Subcutaneous adipose tissue (tissue), 4 donors: ENCODE results near the gene LRRC4C. TPM values are rescaled to one million over a fixed set of nuclear protein-coding genes. Genes with fewer than 3 reads are reported as not detected.

ENCODE experiments used
- CTCF ChIP-seq: fragments of 450-650 bp; IDR thresholded peaks from one replicate; pipeline ENCODE4 v1.5.1; 2016; ENCODE audit warnings: low read depth, mild to moderate bottlenecking, control low read depth, antibody characterized with exemption, moderate library complexity
- total RNA-seq, 4 donors: library from RNA; depleted of rRNA; stranded (reverse); fragments of >200 nt; gene quantifications; one replicate each; pipeline ENCODE4 v1.1.0, GENCODE V29; 2016

Gene LRRC4C
- total RNA-seq, 4 donors from 2014 or later, result 0.16 to 1.3 (median 1.0) TPM; not detected in 1

- TF ChIP-seq CTCF, result no peak
Observed at GRCh38 chr11:40230821-40231220, 1228.6 kb downstream of the LRRC4C start.

- TF ChIP-seq CTCF, result no peak
Observed at GRCh38 chr11:40228662-40229061, 1230.8 kb downstream of the LRRC4C start.

GRCh38 chr11:40227730-40228129 lies 1231.7 kb downstream of the LRRC4C start:
- no peak for TF ChIP-seq CTCF

- no peak for TF ChIP-seq CTCF
Observed at GRCh38 chr11:40226654-40227053, 1232.8 kb downstream of the LRRC4C start.

- TF ChIP-seq CTCF, result no peak
Observed at GRCh38 chr11:40223596-40224330, 1235.7 kb downstream of the LRRC4C start.

- no peak for TF ChIP-seq CTCF
Observed at GRCh38 chr11:40219401-40219800, 1240.1 kb downstream of the LRRC4C start.

GRCh38 chr11:40215556-40215955 lies 1243.9 kb downstream of the LRRC4C start:
- TF ChIP-seq CTCF, result no peak
